Neuron (in vitro differentiated cells): Measurements from ENCODE around the gene C3orf49.
A peak's percentile ranks its signal among the peaks of the same experiment; 100 is the strongest.

Source experiments
- H2AFZ ChIP-seq: one replicate; pipeline ENCODE4 v1.6.1; 2013; ENCODE audit warnings: low read depth, mild to moderate bottlenecking, inconsistent platforms, low read length, moderate library complexity
- H3K27me3 ChIP-seq: one replicate; pipeline ENCODE4 v1.6.1; 2013; ENCODE audit warnings: low read length; ENCODE audit not compliant: insufficient read depth
- H3K36me3 ChIP-seq: one replicate; pipeline ENCODE4 v1.6.1; 2013; ENCODE audit warnings: low read length; ENCODE audit not compliant: insufficient read depth
- H3K4me1 ChIP-seq: one replicate; pipeline ENCODE4 v1.6.1; 2013; ENCODE audit warnings: low read length; ENCODE audit not compliant: insufficient read depth
- H3K4me3 ChIP-seq: 2 replicates; pipeline ENCODE4 v1.5.1; 2013; ENCODE audit warnings: mild to moderate bottlenecking, low read length, moderate library complexity
- H3K9me3 ChIP-seq: one replicate; pipeline ENCODE4 v1.6.1; 2013; ENCODE audit warnings: low read length

Gene C3orf49

DNA sequence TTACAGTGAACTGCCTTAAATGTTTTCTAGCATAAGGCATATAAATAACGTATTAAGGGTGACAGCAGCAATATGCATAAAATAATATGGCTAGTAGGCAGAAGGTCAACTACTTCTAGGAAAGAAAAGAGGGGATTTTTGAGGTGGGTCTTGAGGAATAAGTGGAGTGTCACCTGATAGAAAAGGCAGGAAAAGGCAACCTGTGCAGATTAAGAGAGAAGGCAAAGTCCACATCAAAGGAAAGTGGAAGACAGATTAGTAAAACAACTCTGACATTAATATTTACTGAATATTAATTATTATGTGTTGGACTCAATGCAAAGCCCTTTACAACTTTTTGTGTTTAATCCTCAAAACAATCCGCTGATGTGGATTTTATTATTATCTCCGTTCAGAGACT, 41.7 kb downstream of the C3orf49 start:
- Histone ChIP-seq H3K4me1 (peaks cover 20% of the 10 kb centered on the region), H3K36me3 (no peaks in the 10 kb centered on the region), H3K27me3 (no peaks in the 10 kb centered on the region), H3K4me3 (no peak overlapping the region), H3K9me3 (no peaks in the 10 kb centered on the region), H2AFZ (no peak overlapping the region)

GRCh38 chr3:63861306-63861705, 42.2 kb downstream of the C3orf49 start:
- Histone ChIP-seq H3K4me3 (no peak overlapping the region), H3K9me3 (no peaks in the 10 kb centered on the region), H3K36me3 (no peaks in the 10 kb centered on the region), H2AFZ (no peak overlapping the region), H3K27me3 (no peaks in the 10 kb centered on the region), H3K4me1 (peaks cover 20% of the 10 kb centered on the region)

DNA sequence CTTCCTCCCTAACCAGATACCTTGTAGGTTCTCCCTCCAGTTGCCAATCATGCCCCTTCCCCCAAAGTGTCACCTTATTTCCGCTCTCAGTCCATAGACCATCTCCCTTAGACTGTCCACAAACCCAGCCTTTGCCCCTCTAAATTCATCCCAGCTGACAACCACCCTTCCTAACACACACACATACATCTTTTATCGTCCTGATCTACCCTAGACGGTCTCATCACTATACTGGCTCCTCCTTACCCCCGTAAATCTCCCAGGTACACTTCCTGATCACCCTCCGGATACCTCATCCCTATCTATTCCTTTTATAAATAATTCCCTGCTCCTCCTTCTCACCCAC, 43.7 kb downstream of the C3orf49 start:
- H2AFZ ChIP-seq = peak overlapping the region; percentile 94
- H3K4me3 ChIP-seq = peak overlapping the region; percentile 78
- H3K4me1 ChIP-seq = peaks cover 20% of the 10 kb centered on the region
- H3K36me3 ChIP-seq = peaks cover 6% of the 10 kb centered on the region
- H3K27me3 ChIP-seq = no peaks in the 10 kb centered on the region
- H3K9me3 ChIP-seq = no peaks in the 10 kb centered on the region

DNA sequence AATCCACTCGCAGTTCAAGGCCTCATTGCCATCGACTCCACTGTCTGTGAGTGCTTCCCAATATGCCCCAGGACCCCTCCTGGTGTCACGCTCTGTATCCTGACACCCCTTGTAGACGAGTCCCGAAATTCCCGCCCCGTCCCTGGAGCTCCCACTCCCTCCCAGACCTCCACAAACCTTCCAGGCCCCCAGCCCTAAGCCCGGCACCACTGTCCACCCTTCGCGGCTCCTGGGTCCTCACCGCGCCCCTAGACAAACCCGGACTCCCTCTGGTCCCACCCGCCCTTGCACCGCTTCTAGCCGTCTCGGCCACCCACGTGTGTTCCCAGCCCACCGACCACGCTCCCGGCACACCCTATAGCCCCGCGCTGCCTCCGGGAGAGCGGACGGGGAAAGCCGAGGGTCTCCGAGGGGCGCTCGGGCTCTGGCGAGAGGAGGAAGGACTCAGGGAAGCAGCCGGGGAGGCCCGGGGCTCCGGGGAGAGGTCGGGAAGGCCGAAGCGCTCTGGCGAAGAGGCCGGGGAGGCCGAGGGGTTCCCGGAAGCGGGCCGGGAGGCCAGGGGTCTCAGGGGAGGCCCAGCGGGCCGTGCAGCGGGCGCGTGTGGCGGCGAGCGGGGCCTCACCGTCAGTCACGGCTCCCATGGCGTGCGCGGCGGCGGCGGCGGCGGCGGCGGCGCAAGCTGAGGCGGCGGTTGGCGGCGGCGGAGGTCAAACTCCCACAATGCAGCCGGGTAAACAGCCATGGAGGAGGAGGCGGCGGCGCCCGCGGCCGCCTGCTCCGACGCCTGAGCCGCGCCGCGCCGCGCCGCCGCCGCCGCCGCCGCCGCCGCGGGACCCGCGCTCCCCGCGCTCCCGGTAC, 44.3 kb downstream of the C3orf49 start, which contains the start of the genes ATXN7 and THOC7:
Gene ATXN7 (plus strand): TSS at position 718 of the 858 bp plus-strand sequence. CDS start 48,732 bp downstream, outside the sequence.
Gene THOC7 (minus strand): TSS at position 656 of the 858 bp plus-strand sequence. CDS start 15 bp downstream, at position 641.
- Histone ChIP-seq H3K4me3 (peak within 1 kb of the TSS; percentile 78), H3K36me3 (peaks cover 6% of the 10 kb centered on the region), H3K9me3 (no peaks in the 10 kb centered on the region), H2AFZ (peak within 1 kb of the TSS; percentile 94), H3K27me3 (no peaks in the 10 kb centered on the region), H3K4me1 (peaks cover 20% of the 10 kb centered on the region)

DNA sequence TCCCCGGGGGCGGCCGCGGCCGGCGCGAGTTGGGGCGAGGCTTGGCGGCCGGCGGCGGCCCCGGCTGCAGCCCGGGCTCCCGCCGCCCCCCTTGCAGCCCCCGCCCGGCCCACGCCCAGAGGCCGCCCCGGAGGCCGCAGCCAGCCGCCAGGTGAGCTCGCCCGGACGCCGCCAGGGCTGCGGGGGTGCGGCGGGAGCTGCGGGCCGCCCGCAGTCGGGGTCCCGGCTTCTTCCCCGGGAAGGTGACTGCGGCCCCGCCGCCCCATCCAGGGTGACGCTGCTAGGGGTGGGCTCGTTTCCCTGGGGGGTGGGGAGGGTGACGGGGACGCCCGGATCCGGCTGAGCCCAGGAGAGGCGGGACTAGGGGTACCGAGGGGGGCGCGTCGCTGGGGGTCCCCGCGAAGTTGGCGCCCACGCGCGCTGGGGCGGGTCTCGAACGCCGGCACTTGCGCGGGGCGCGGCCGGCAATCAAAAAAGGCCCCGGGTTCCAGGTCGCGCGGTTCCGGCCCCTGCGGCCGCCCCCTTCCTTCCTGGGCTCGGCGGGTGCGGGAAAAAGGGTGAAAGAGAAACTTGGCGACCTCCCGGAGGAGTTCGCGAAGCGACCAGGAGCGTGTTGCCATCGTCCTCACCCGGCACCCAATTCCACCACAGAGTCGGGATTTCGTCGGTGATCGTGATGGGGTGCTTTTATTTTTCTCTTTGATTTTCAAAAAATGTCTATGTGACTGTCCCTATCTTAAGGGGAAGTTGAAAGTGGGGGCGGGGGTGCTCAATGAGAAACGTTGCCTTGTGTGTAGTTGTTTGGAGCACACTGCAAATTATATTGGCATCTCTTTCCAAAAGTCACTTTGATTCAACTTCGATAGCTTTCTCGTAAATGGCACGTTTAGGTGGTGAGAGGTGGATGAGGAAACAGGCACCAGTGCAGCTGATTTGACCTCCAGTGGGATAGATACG, 45.2 kb downstream of the C3orf49 start:
- Histone ChIP-seq H2AFZ (peak overlapping the region; percentile 86), H3K9me3 (no peaks in the 10 kb centered on the region), H3K36me3 (peaks cover 6% of the 10 kb centered on the region), H3K4me3 (peak overlapping the region; percentile 77), H3K4me1 (peaks cover 20% of the 10 kb centered on the region), H3K27me3 (no peaks in the 10 kb centered on the region)

- Histone ChIP-seq H2AFZ (peak overlapping the region; percentile 86), H3K27me3 (no peaks in the 10 kb centered on the region), H3K9me3 (no peaks in the 10 kb centered on the region), H3K36me3 (peaks cover 6% of the 10 kb centered on the region), H3K4me1 (peaks cover 20% of the 10 kb centered on the region), H3K4me3 (peak overlapping the region; percentile 77)
Observed at GRCh38 chr3:63864965-63865327, 45.8 kb downstream of the C3orf49 start.

DNA sequence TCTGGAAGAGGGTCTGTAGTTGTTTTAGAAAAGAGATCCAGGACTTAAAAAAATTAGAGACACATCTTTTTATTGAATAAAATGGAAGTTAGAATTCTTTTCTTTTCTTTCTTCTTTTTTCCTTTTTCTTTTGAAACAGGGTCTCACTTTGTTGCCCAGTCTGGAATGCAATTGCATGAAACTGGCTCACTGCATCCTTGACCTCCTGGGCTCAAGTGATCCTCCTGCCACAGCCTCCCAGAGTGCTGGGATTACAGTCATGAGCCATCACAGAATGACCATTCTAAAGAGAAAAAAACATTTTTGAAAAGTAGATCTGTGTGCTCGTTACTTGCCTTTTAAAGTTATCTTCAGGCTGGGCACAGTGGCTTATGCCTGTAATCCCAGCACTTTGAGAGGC, 48.1 kb downstream of the C3orf49 start:
- no peaks in the 10 kb centered on the region for H3K27me3 ChIP-seq
- H3K36me3 ChIP-seq = peaks cover 6% of the 10 kb centered on the region
- H3K4me3 ChIP-seq = no peak overlapping the region
- H3K4me1 ChIP-seq = peaks cover 16% of the 10 kb centered on the region
- H3K9me3 ChIP-seq = no peaks in the 10 kb centered on the region
- no peak overlapping the region for H2AFZ ChIP-seq

DNA sequence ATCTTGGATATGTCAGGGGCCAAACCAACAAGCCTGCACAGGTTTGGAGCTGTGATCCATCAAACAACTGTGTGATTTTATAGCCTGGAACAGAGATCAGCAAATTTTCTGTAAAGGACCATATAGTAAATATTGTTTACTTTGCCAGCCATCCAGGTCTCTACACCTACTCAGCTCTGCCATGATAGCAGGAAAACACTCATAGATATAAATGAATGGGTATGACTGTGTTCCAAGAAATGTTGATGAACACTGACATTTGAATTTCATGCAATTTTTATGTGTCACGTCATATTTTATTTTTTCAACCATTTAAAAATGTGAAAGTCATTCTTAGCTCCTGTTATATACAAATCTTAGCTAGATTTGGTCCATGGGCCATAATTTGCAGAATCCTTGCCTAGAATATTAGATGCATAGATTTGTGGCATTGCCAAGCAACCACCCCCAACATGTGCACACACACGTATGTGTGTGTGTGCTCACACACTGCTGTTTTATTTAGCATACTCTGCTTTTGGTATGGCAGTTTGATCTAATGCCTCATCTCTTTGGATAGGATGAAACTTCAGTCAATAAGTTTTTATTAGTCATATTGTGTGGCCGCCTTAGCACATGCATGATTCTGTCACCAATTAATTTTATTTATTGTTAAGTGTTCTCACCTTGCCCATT, 51.0 kb downstream of the C3orf49 start:
- H3K36me3 ChIP-seq = peaks cover 6% of the 10 kb centered on the region

GRCh38 chr3:63870615-63871005, 51.5 kb downstream of the C3orf49 start:
- H3K4me3 ChIP-seq = no peak overlapping the region
- H3K9me3 ChIP-seq = no peaks in the 10 kb centered on the region
- H2AFZ ChIP-seq = no peak overlapping the region
- no peaks in the 10 kb centered on the region for H3K27me3 ChIP-seq
- H3K36me3 ChIP-seq = peaks cover 6% of the 10 kb centered on the region
- H3K4me1 ChIP-seq = no peaks in the 10 kb centered on the region

More for the DNA sequence above, 51.0 kb downstream of the C3orf49 start:
- Histone ChIP-seq H3K4me3 (no peak overlapping the region), H3K4me1 (peaks cover 2% of the 10 kb centered on the region), H3K27me3 (no peaks in the 10 kb centered on the region), H2AFZ (no peak overlapping the region), H3K9me3 (no peaks in the 10 kb centered on the region)

- H3K27me3 ChIP-seq = no peaks in the 10 kb centered on the region
- H3K4me3 ChIP-seq = no peak overlapping the region
- H3K4me1 ChIP-seq = peaks cover 8% of the 10 kb centered on the region
- H3K9me3 ChIP-seq = no peaks in the 10 kb centered on the region
- no peak overlapping the region for H2AFZ ChIP-seq
- H3K36me3 ChIP-seq = peaks cover 1% of the 10 kb centered on the region
Observed at GRCh38 chr3:63872135-63872924, 53.2 kb downstream of the C3orf49 start.

DNA sequence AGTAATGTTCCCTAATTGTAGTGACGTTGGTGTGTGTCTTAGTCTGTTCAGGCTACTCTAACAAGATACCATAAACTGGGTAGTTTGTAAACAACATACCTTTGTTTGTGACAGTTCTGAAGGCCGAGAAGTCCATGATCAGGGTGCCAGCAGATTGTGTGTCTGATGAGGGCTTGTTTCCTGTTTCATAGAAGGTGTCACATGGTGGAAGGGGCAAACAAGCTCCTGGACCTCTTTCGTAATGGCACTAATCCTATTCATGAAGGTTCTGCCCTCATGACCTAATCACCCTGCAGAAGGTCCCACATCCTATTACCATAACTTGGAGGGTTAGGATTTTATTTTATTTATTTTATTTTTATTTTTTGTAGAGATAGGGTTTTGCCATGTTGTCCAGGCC, 55.7 kb downstream of the C3orf49 start:
- H3K36me3 ChIP-seq = no peaks in the 10 kb centered on the region
- no peak overlapping the region for H3K4me3 ChIP-seq
- no peak overlapping the region for H2AFZ ChIP-seq
- no peaks in the 10 kb centered on the region for H3K27me3 ChIP-seq
- peaks cover 21% of the 10 kb centered on the region for H3K4me1 ChIP-seq
- H3K9me3 ChIP-seq = no peaks in the 10 kb centered on the region

GRCh38 chr3:63875510-63875909, 56.4 kb downstream of the C3orf49 start:
- no peak overlapping the region for H2AFZ ChIP-seq
- peaks cover 21% of the 10 kb centered on the region for H3K4me1 ChIP-seq
- no peaks in the 10 kb centered on the region for H3K36me3 ChIP-seq
- no peaks in the 10 kb centered on the region for H3K9me3 ChIP-seq
- no peaks in the 10 kb centered on the region for H3K27me3 ChIP-seq
- H3K4me3 ChIP-seq = no peak overlapping the region
